CD4-positive, alpha-beta T cell treated with Interferon gamma for 1 hour (primary cell): ENCODE results near the gene ATAD5.
"Not testable (repeated sequence)": the region's sequence is repeated elsewhere in the genome, so short reads cannot be mapped to it uniquely, and the experiment has no call there.

Experiments
- DNase-seq: peaks from one replicate; pipeline ENCODE4 v3.0.0-alpha.2; 2020

ATAD5 gene

GRCh38 chr17:30823421-30823820 is 8.3 kb upstream of the ATAD5 start:
- DNase-seq: no peak

- peak; percentile 12 for DNase-seq
Observed at GRCh38 chr17:30824002-30824355, 7.8 kb upstream of the ATAD5 start.

GRCh38 chr17:30824356-30825145 is 7.2 kb upstream of the ATAD5 start, which contains the start of gene CRLF3:
Gene CRLF3, minus strand, starts transcription at chr17:30824692. Its CDS starts 41 bp downstream, at chr17:30824651.
- peak; percentile 90 for DNase-seq

- DNase-seq: no peak
Observed at GRCh38 chr17:30827082-30827481, 4.7 kb upstream of the ATAD5 start.

- no peak for DNase-seq
Observed at GRCh38 chr17:30829022-30829421, 2.7 kb upstream of the ATAD5 start.

- no peak for DNase-seq
Observed at GRCh38 chr17:30831257-30831656, 509 bp upstream of the ATAD5 start.

DNA sequence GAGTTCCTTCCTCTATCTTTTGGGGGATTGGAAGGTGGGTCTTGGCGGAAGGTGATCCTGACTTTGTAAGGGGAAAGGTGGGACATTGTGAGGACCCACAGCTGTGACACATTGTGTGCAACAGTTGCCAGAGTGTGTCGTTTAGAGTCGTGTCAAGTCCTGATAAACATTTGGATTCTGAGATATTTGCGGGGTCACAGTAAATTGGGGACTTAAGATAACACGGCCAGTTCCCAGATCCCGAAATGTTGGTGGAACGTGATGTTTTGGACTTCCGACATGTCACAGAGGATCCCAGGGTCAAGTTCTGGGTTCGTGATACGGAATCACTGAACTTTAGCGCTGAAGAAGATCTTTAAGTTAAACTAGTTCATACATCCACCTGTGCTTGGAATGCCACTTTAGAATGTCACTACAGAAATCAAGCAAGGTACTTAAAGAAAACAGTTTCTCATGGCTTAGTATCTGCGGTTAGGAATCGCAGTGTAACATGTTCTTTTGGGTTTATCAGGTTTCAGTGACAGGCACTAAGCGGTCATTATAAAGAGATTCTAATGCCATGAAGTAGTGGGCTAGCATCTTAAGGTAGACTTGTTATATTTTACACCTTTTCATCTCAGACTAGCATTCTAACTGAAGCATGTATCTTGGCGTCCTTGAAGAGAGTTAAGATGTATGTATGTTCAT is 815 bp downstream of the ATAD5 start:
- no peak for DNase-seq

DNA sequence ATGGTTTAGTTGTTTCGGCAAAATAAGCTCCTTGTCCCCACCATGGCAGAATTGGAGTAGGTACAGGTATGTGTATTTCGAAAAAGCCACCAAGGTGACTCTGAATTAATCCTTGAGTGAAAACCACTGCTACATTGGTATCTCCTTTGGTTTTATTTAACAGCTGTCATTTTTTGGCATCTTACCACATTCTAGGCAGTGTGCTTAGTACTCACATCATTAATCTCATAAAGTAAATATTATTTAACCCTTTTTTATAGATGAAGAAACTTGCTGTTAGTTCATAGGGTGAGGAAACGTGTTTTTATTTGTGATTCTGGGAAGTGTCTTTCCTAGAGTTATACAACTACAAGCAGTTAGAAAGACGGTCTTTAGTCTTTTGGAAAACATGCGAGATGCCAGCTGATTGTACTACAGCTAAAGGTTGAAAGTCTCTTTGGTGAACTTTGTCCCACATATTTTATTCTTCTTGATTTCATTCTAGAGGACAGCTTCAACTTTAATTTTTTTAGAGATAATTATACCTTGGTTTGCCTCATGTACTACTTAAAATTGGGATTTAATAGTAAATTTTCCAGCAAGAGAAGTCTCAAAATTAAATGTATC is 6.5 kb downstream of the ATAD5 start:
- no peak for DNase-seq

DNA sequence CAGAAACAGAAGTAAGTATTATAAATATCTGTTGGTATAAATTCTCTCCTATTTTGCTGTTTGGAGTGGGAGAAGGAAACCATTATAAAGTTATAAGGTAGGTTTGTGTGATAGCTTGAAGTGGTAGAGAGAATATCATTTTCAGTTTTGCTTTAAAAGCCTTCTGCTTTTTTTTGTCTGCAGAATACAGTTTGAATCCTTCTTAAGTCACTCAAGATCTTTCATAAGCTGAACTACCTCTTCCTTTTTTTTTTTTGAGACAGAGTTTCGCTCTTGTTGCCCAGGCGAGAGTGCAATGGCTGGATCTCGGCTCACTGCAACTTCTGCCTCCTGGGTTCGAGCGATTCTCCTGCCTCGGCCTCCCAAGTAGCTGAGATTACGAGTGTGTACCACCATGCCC is 9.0 kb downstream of the ATAD5 start:
- DNase-seq: no peak

GRCh38 chr17:30848021-30848420 is 16.3 kb downstream of the ATAD5 start:
- DNase-seq: no peak

DNA sequence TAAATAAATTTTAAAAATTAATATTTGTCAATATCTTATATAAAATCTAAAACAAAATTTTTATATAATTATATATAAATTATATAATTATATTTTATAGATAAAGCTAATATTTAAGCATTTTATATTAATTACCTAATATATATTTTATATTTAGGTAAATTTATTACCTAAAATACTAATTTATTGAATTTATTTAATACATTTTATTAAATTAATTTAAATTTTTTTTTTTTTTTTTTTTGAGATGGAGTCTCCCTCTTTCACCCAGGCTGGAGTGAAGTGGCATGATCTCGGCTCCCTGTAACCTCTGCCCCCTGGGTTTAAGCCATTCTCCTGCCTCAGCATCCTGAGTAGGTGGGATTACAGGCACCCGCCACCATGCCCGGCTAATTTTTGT is 22.4 kb downstream of the ATAD5 start:
- DNase-seq: no peak

- no peak for DNase-seq
Observed at GRCh38 chr17:30858556-30859250, 26.9 kb downstream of the ATAD5 start.

DNA sequence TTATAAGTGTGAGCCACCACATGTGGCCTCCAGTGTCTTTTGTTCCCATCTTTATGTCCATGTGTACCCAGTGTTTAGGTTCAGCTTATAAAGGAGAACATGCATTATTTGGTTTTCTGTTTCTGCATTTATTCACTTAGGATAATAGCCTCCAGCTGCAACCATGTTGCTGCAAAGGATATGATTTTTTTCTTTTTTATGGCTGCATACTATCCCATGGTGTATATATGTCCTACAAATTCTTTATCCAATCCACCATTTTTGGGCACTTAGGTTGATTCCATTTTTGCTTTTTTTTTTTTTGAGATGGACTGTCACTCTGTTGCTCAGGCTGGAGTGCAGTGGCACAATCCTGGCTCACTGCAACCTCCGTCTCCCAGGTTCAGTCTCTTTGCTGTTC is 32.9 kb downstream of the ATAD5 start:
- DNase-seq: no peak

- DNase-seq: no peak
Observed at GRCh38 chr17:30869005-30869404, 37.2 kb downstream of the ATAD5 start.

DNA sequence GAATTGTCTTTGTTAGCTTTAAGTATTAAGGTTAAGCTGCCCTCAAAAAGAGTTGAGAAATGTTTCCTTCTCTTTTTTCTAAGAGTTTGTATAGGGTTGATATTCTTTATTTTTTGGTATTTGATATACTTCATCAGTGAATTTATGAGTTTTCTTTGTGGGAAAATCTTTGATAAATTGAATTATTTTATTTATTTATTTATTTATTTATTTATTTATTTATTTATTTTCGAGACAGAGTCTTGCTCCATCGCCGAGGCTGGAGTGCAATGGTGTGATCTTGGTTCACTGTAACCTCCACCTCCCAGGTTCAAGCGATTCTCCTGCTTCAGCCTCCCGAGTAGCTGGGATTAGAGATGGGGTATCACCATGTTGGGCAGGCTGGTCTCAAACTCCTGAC is 54.4 kb downstream of the ATAD5 start:
- no peak for DNase-seq

DNA sequence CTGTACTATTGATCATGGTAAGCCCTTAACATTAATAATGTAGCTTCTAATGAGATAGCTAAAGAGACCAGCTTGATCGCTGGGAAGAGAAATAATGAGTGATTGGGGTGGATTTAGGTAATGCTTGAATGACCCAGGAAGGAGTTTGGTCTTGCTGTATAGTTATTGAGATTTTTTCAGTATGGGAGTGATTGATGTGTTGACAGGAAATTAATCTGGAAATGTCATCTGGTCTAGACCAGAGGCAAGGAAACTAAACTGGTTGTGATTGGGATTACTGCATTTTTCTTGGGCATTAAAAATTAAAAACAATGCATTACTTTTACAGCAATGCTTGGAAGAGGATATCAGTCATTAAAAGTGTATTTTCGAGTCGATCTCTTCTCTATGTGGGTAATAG is 62.5 kb downstream of the ATAD5 start:
- DNase-seq: no peak

DNA sequence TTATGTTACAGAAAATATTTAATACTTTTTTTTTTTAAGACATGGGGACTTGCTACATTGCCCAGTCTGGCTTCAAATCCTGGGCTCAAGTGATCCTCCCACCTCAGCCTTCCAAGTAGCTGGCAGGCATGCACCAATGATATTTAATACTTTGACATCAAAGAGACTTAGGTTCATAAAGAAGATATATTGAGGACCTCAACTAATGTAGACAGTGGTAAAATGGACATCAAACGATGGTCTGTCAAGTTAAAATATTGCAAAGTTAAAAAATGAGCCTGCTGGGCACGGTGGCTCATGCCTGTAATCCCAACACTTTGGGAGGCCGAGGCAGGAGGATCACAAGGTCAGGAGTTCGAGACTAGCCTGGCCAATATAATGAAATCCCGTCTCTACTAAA is 65.5 kb downstream of the ATAD5 start:
- no peak for DNase-seq

- DNase-seq: no peak
Observed at GRCh38 chr17:30905742-30906100, 74.0 kb downstream of the ATAD5 start.

- peak; percentile 86 for DNase-seq
Observed at GRCh38 chr17:30906101-30906911, 74.5 kb downstream of the ATAD5 start, which contains the start of gene TEFM. Gene TEFM, minus strand, starts transcription at chr17:30906238. Its CDS starts 40 bp downstream, at chr17:30906198.

GRCh38 chr17:30908717-30909420 is 77.1 kb downstream of the ATAD5 start:
- no peak for DNase-seq

DNA sequence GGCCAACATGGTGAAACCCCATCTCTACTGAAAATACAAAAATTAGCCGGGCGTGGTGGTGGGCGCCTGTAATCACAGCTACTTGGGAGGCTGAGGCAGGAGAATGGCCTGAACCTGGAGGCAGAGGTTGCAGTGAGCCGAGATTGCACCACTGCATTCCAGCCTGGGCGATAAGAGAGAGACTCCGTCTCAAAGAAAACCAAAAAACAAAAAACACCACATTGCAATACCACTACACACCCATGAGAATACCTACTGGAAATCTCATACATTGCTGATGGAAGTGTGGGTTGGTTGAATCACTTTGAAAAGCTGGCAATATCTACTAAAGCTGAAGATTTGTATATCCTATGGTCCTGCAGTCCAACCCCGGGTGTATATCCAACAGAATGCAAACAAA is 78.4 kb downstream of the ATAD5 start:
- DNase-seq: not testable (repeated sequence)

DNA sequence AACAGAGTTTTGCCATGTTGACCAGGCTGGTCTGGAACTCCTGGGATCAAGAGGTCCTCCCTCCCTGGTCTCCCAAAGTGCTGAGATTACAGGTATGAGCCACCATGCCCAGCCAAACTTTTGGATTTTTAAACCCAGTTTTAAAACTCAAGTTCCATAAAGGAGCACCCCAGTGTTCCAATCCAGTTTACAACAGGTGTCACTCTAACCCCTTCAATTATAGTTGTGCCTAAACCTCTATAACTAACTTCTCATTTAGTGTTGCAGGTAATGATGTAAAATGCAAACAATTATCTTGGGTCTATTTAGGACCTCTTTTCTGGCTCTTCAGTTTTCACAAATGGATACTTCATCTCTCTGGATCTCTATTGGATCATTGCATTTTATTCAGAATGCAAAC is 82.2 kb downstream of the ATAD5 start:
- no peak for DNase-seq
